Measurements from ENCODE around the gene KCNK4.

KCNK4 gene

DNA sequence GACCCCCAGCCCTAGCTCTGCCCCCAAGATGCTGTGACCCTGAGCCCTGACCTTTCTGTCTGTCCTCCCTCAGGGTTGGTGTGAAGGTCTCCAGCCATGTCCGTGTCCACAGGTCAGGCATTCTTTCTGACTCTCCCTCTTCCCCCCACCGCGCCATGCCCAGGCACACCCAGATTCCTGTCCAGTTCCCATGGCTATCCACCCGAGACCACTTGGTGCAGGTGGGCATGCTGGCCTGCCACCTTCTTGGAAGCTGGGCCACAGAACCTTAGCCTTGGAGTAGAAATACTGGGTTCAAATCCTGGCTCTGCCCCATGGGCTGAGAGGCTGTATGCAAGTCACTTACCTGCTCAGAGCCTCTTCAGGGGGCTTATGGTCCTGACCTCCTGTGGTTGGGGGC lies 42.1 kb upstream of the KCNK4 start:
- peaks cover 3% of the 10 kb centered on the region for H3K36me3 Mint-ChIP-seq (ENCODE audit: low read depth)
- TF ChIP-seq CTCF (IDR thresholded peaks at IDR 0.05; ENCODE audit: unreplicated experiment in 3 of 3), result no peak
- H3K27me3 Mint-ChIP-seq (ENCODE audit: low read depth), result no peaks in the 10 kb centered on the region
- H3K27ac Mint-ChIP-seq, result peak overlapping the region in 1 of 3 experiments; percentile 41
- no peaks in the 10 kb centered on the region for H3K9me3 Mint-ChIP-seq
- H3K4me3 Mint-ChIP-seq, result peak overlapping the region; percentile 55 to 93 (median 89)
- peaks cover 19% of the 10 kb centered on the region for H3K4me1 Mint-ChIP-seq

- H3K27me3 Mint-ChIP-seq (ENCODE audit: low read depth), result no peaks in the 10 kb centered on the region
- H3K36me3 Mint-ChIP-seq (ENCODE audit: low read depth), result peaks cover 3% of the 10 kb centered on the region
- peak overlapping the region in 2 of 3 experiments; percentile 41 to 72 for H3K27ac Mint-ChIP-seq
- H3K4me1 Mint-ChIP-seq, result peaks cover 19% of the 10 kb centered on the region
- peak overlapping the region; percentile 55 to 93 (median 89) for H3K4me3 Mint-ChIP-seq
- no peaks in the 10 kb centered on the region for H3K9me3 Mint-ChIP-seq
- TF ChIP-seq CTCF (IDR thresholded peaks at IDR 0.05; ENCODE audit: unreplicated experiment in 3 of 3), result no peak
Measured at GRCh38 chr11:64249563-64250414, 41.3 kb upstream of the KCNK4 start.

GRCh38 chr11:64250415-64251015 lies 40.6 kb upstream of the KCNK4 start:
- H3K27me3 Mint-ChIP-seq (ENCODE audit: low read depth), result no peaks in the 10 kb centered on the region
- H3K9me3 Mint-ChIP-seq, result no peaks in the 10 kb centered on the region
- H3K4me3 Mint-ChIP-seq, result peak overlapping the region; percentile 80 to 89 (median 83)
- H3K27ac Mint-ChIP-seq, result no peak overlapping the region
- TF ChIP-seq CTCF (IDR thresholded peaks at IDR 0.05; ENCODE audit: unreplicated experiment in 3 of 3), result no peak
- H3K4me1 Mint-ChIP-seq, result peaks cover 19% of the 10 kb centered on the region
- H3K36me3 Mint-ChIP-seq (ENCODE audit: low read depth), result peaks cover 3% of the 10 kb centered on the region

DNA sequence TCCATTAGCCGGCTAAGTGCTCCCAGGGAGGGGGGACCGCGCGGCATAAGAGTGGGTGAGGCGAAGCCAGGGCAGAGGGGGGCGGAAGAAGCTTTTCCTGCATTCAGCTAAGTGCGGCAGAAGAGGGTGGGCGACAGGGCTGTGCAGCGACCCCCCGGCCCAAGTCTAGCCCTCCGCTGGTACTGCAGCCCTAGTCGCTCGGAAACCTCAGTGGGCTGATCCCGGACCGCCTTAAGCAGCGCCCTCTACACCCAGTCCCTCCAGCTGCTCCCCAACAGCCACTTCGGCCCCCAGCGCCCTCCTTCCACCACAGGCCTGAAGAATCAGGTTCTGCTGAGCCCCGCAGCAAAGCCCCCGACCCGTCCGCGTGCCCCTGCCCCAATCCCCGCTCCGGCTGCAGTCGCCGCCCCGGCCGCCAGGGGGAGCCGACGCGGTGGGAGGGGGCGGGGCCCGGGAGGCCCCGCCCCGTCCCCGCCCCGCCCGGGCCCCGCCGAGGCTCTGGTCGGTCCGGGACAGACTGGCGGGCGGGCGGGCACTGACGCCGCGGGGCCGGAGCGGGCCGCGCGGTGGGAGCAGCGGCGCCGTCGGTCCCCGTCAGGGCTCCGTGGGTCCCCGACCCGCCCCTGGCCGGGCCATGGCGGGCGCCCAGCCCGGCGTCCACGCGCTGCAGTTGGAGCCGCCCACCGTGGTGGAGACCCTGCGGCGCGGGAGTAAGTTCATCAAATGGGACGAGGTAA lies 39.9 kb upstream of the KCNK4 start, which contains the start of gene PLCB3:
Gene PLCB3, plus strand, starts transcription at position 515 of the 737 bp plus-strand sequence. Its CDS starts 120 bp downstream, at position 635.
- Mint-ChIP-seq H3K4me3 (peak within 1 kb of the TSS; percentile 89 to 91 (median 89)), H3K36me3 (ENCODE audit: low read depth) (peaks cover 3% of the 10 kb centered on the region), H3K4me1 (peaks cover 19% of the 10 kb centered on the region)

DNA sequence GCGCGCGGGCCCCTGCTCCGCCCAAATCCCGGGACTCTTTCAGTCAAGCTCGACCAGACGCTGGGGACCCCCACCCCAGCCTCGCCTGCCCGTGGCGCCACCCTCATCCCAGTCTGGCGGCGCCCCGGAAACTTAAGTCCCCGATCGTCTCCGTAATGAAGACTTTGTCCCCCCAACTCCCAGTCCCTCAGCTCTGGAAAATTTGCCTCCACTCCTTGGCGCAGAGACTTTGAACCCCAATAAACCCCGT lies 39.4 kb upstream of the KCNK4 start:
- H3K36me3 Mint-ChIP-seq (ENCODE audit: low read depth), result peaks cover 3% of the 10 kb centered on the region
- H3K27ac Mint-ChIP-seq, result no peak overlapping the region
- H3K4me3 Mint-ChIP-seq, result peak overlapping the region; percentile 89 to 91 (median 89)
- no peak for TF ChIP-seq CTCF (IDR thresholded peaks at IDR 0.05; ENCODE audit: unreplicated experiment in 3 of 3)
- no peaks in the 10 kb centered on the region for H3K9me3 Mint-ChIP-seq
- no peaks in the 10 kb centered on the region for H3K27me3 Mint-ChIP-seq (ENCODE audit: low read depth)
- H3K4me1 Mint-ChIP-seq, result peaks cover 19% of the 10 kb centered on the region

More for the DNA sequence above, 39.9 kb upstream of the KCNK4 start, which contains the start of gene PLCB3:
- TF ChIP-seq CTCF (IDR thresholded peaks at IDR 0.05; ENCODE audit: unreplicated experiment in 3 of 3), result peak; percentile 75 to 87 (median 83)
- Mint-ChIP-seq H3K27me3 (ENCODE audit: low read depth) (no peaks in the 10 kb centered on the region), H3K27ac (peak within 1 kb of the TSS in 1 of 3 experiments; percentile 66), H3K9me3 (no peaks in the 10 kb centered on the region)
